HG03571 (cell line): ENCODE measurements around the gene SBF1.
"Not testable (repeated sequence)": the region's sequence is repeated elsewhere in the genome, so short reads cannot be mapped to it uniquely, and the experiment has no call there.

Source experiments
- ATAC-seq: cut with Tn5 transposase; IDR thresholded peaks from one replicate; pipeline ENCODE4 v1.9.1; 2021; ENCODE audit not compliant: unreplicated experiment

Gene SBF1

GRCh38 chr22:50474710-50475651 is at the start of gene SBF1:
TSS of gene SBF1 (minus strand) at chr22:50475035. CDS start at chr22:50474840, 195 bp downstream.
- ATAC-seq: peak; percentile 38

- ATAC-seq: no peak
Observed at GRCh38 chr22:50523806-50524675, 49.2 kb upstream of the SBF1 start.

GRCh38 chr22:50523458-50523805 is 48.6 kb upstream of the SBF1 start:
- ATAC-seq: no peak

GRCh38 chr22:50522806-50523438 is 48.1 kb upstream of the SBF1 start:
- no peak for ATAC-seq

- ATAC-seq: no peak
Observed at GRCh38 chr22:50522208-50522805, 47.5 kb upstream of the SBF1 start.

GRCh38 chr22:50521710-50522109 is 46.9 kb upstream of the SBF1 start:
- no peak for ATAC-seq

GRCh38 chr22:50520826-50521453 is 46.1 kb upstream of the SBF1 start:
- no peak for ATAC-seq

- ATAC-seq: not testable (repeated sequence)
Observed at GRCh38 chr22:50520184-50520583, 45.3 kb upstream of the SBF1 start.

GRCh38 chr22:50519151-50519550 is 44.3 kb upstream of the SBF1 start:
- ATAC-seq: no peak

- ATAC-seq: no peak
Observed at GRCh38 chr22:50518606-50519005, 43.8 kb upstream of the SBF1 start.

- no peak for ATAC-seq
Observed at GRCh38 chr22:50517495-50518260, 42.8 kb upstream of the SBF1 start.

- no peak for ATAC-seq
Observed at GRCh38 chr22:50516891-50517290, 42.1 kb upstream of the SBF1 start.

GRCh38 chr22:50516068-50516467 is 41.2 kb upstream of the SBF1 start:
- ATAC-seq: no peak

- ATAC-seq: no peak
Observed at GRCh38 chr22:50513175-50513574, 38.3 kb upstream of the SBF1 start.

- ATAC-seq: no peak
Observed at GRCh38 chr22:50508897-50509296, 34.1 kb upstream of the SBF1 start.

- ATAC-seq: peak; percentile 64
Observed at GRCh38 chr22:50507991-50508884, 33.4 kb upstream of the SBF1 start, which contains the start of gene NCAPH2. TSS of gene NCAPH2 (plus strand) at chr22:50508224. CDS start at chr22:50508338, 114 bp downstream.

GRCh38 chr22:50507421-50507990 is 32.7 kb upstream of the SBF1 start, which contains the start of gene LMF2:
TSS of gene LMF2 (minus strand) at chr22:50507702. CDS start at chr22:50507675, 27 bp downstream.
- no peak for ATAC-seq
